Measurements from ENCODE around the gene GPR150. TPM values are rescaled to one million over a fixed set of nuclear protein-coding genes. Genes with fewer than 3 reads are reported as not detected.
"Not testable (repeated sequence)": the region's sequence is repeated elsewhere in the genome, so short reads cannot be mapped to it uniquely, and the experiment has no call there.

Gene GPR150
- total RNA-seq, 6 experiments from 2014 or later: 0.11 to 0.31 (median 0.17) TPM; not detected in 2

- Histone ChIP-seq H3K36me3 (no peaks in the 10 kb centered on the region), H3K4me1 (peaks cover 0 to 41% (median 7%) of the 10 kb centered on the region in 4 donors), H3K27me3 (no peaks in the 10 kb centered on the region), H3K27ac (peak overlapping the region; percentile 9 to 98 (median 87)), H3K9me3 (no peaks in the 10 kb centered on the region), H3K4me3 (no peak overlapping the region)
- ATAC-seq: peak; percentile 20 to 32 (median 30)
- WGBS (ENCODE audit: insufficient coverage, low coverage, low lambda C conversion rate, missing lambda C conversion rate): 15% methylated on average over 4 of the region's 4 CpGs
- DNase-seq: peak in 1 of 3 donors; percentile 63
- TF ChIP-seq POLR2A (IDR thresholded peaks at IDR 0.05) (peak; percentile 32), CTCF (IDR thresholded peaks at IDR 0.05) (peak; percentile 76 to 81 (median 78))
- intact Hi-C loops (cut with DNase I): loop anchor here in 1 of 2 donors (5.0 kb wide), 1 partner anchor 198 kb away; no protein-coding TSS in a partner anchor
Observed at GRCh38 chr5:95644351-95645042, 24.6 kb downstream of the GPR150 start.

GRCh38 chr5:95646226-95646568 is 26.3 kb downstream of the GPR150 start:
- Histone ChIP-seq H3K4me3 (peak overlapping the region in 1 of 3 donors; percentile 56), H3K27ac (peak overlapping the region; percentile 65 to 96 (median 87)), H3K4me1 (peaks cover 0 to 53% (median 9%) of the 10 kb centered on the region in 4 donors)
- not testable (repeated sequence) for H3K9me3 ChIP-seq, ATAC-seq, H3K27me3 ChIP-seq, H3K36me3 ChIP-seq
- peak in 1 of 3 donors; percentile 26 for DNase-seq
- 79% methylated on average over 15 of the region's 17 CpGs for WGBS (ENCODE audit: insufficient coverage, low coverage, low lambda C conversion rate, missing lambda C conversion rate)
- intact Hi-C loops (cut with DNase I): loop anchor here in 1 of 2 donors (5.0 kb wide), 1 partner anchor 196 kb away; no protein-coding TSS in a partner anchor

GRCh38 chr5:95646569-95647431 is 26.9 kb downstream of the GPR150 start, which contains the start of gene RFESD:
TSS of gene RFESD (plus strand) at chr5:95646777. CDS start at chr5:95652272, 5,495 bp downstream.
- DNase-seq (peak; percentile 99), ATAC-seq (peak; percentile 86 to 92 (median 90))
- TF ChIP-seq CTCF (IDR thresholded peaks at IDR 0.05): peak in 3 of 4 donors; percentile 12 to 28 (median 13)
- TF ChIP-seq POLR2A (IDR thresholded peaks at IDR 0.05): peak; percentile 97
- Histone ChIP-seq H3K36me3 (no peaks in the 10 kb centered on the region), H3K27ac (peak within 1 kb of the TSS; percentile 87 to 98 (median 96)), H3K4me3 (peak within 1 kb of the TSS; percentile 27 to 56 (median 31)), H3K9me3 (no peaks in the 10 kb centered on the region), H3K4me1 (peaks cover 0 to 48% (median 7%) of the 10 kb centered on the region in 4 donors), H3K27me3 (no peaks in the 10 kb centered on the region)
- intact Hi-C loops (cut with DNase I): loop anchor here in 1 of 2 donors (5.0 kb wide), 1 partner anchor 196 kb away; no protein-coding TSS in a partner anchor
- WGBS (ENCODE audit: insufficient coverage, low coverage, low lambda C conversion rate, missing lambda C conversion rate): 2% methylated on average over 14 of the region's 60 CpGs

GRCh38 chr5:95647886-95648860 is 28.3 kb downstream of the GPR150 start:
- Histone ChIP-seq H3K27ac (peak overlapping the region in 2 of 3 donors; percentile 96 to 98), H3K27me3 (no peaks in the 10 kb centered on the region), H3K9me3 (no peaks in the 10 kb centered on the region), H3K36me3 (no peaks in the 10 kb centered on the region), H3K4me3 (peak overlapping the region in 1 of 3 donors; percentile 31), H3K4me1 (peaks cover 0 to 36% (median 2%) of the 10 kb centered on the region in 4 donors)
- DNase-seq (no peak), ATAC-seq (no peak)
- intact Hi-C loops (cut with DNase I): loop anchor here in 1 of 2 donors (5.0 kb wide), 1 partner anchor 194 kb away; no protein-coding TSS in a partner anchor
- WGBS (ENCODE audit: insufficient coverage, low coverage, low lambda C conversion rate, missing lambda C conversion rate): 72% methylated on average over 12 of the region's 12 CpGs
- no peak for TF ChIP-seq POLR2A (IDR thresholded peaks at IDR 0.05)
- no peak for TF ChIP-seq CTCF (IDR thresholded peaks at IDR 0.05)
